ENCODE results near the gene RNU1-3. TPM values are rescaled to one million over a fixed set of nuclear protein-coding genes. Genes with fewer than 3 reads are reported as not detected.
"Not testable (repeated sequence)": the region's sequence is repeated elsewhere in the genome, so short reads cannot be mapped to it uniquely, and the experiment has no call there.

Gene RNU1-3
- total and polyA plus RNA-seq, 5 experiments from 2014 or later: 22.6 to 3,916 (median 3,449) TPM; not detected in 2

- POLR2A ChIA-PET: interaction anchor here (0.6 to 1.6 kb wide), 4 partner anchors 15 to 76 kb away, joined by 3 to 7 read pairs (median 4); no protein-coding TSS in a partner anchor
- H3K4me3 Mint-ChIP-seq: no peak overlapping the region
- peaks cover 0 to 10% (median 2%) of the 10 kb centered on the region in 4 donors for H3K4me1 Mint-ChIP-seq
- peak overlapping the region in 3 of 10 donors; percentile 55 to 76 (median 56) for H3K27ac Mint-ChIP-seq
- no peak for ATAC-seq
- peaks cover 0 to 36% (median 35%) of the 10 kb centered on the region in 3 donors for H3K36me3 Mint-ChIP-seq
- H3K9me3 Mint-ChIP-seq: no peaks in the 10 kb centered on the region
- DNase-seq: peak in 2 of 10 donors; percentile 25 to 65
- no peaks in the 10 kb centered on the region for H3K27me3 Mint-ChIP-seq
Observed at GRCh38 chr1:16625497-16626408, 41.0 kb downstream of the RNU1-3 start.

DNA sequence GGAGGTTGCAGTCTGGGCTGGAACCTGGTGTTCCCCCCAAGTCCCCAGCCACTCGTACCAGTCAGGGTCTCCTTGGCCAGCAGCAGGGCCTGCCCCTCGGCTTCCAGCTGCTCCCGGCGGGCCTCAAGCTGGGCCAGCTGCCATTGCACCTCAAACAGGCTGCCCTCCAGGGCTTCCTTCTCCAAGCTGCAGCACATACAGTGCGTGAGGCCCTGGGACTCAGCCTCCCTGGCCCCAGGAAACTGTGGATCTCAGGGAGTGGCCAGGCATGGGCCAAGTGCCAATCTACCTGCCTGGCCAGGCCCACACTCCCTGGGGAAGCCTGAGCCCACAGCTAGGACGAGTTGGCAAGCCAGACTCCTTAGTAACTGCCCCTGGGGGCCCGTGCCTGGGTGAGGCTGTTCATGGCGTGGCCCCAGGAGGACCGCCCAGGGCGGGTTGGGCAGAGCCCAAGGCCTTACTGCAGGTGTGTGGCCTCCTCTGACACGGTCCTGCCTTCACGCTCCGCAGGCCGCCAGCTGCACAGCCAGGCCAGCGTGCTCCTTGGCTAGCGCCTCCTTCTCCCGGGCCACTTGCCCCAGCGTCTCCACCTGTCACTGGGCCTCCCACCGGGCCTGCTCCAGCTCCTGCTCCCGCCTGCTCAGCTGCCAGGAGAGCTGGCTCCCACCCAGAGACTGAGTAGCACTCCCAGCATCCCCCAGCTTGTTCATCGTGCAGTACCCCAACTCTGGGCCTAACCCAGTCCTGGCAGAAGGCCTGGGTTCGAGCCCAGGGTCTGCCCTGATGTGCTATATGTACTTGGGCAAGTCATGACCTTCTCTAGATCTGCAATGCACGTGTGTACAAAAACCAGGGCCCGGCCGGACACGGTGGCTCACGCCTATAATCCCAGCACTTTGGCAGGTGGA, 42.7 kb downstream of the RNU1-3 start:
- H3K4me1 Mint-ChIP-seq, H3K27me3 Mint-ChIP-seq, H3K27ac Mint-ChIP-seq, ATAC-seq, H3K4me3 Mint-ChIP-seq, H3K9me3 Mint-ChIP-seq: not testable (repeated sequence)
- H3K36me3 Mint-ChIP-seq: peaks cover 0 to 24% (median 20%) of the 10 kb centered on the region in 3 donors
- POLR2A ChIA-PET: interaction anchor here (1.2 to 1.6 kb wide), 2 partner anchors 9 to 15 kb away, joined by 3 to 5 read pairs; no protein-coding TSS in a partner anchor
- DNase-seq: peak in 2 of 10 donors; percentile 27 to 70

GRCh38 chr1:16623337-16623736, 43.4 kb downstream of the RNU1-3 start:
- H3K9me3 Mint-ChIP-seq, H3K4me3 Mint-ChIP-seq, H3K4me1 Mint-ChIP-seq, H3K27me3 Mint-ChIP-seq, H3K27ac Mint-ChIP-seq, ATAC-seq: not testable (repeated sequence)
- peak in 2 of 10 donors; percentile 17 to 55 for DNase-seq
- POLR2A ChIA-PET: interaction anchor here (1.6 kb wide), 1 partner anchor 9 kb away, joined by 5 read pairs; no protein-coding TSS in a partner anchor
- peaks cover 0 to 19% (median 12%) of the 10 kb centered on the region in 3 donors for H3K36me3 Mint-ChIP-seq

DNA sequence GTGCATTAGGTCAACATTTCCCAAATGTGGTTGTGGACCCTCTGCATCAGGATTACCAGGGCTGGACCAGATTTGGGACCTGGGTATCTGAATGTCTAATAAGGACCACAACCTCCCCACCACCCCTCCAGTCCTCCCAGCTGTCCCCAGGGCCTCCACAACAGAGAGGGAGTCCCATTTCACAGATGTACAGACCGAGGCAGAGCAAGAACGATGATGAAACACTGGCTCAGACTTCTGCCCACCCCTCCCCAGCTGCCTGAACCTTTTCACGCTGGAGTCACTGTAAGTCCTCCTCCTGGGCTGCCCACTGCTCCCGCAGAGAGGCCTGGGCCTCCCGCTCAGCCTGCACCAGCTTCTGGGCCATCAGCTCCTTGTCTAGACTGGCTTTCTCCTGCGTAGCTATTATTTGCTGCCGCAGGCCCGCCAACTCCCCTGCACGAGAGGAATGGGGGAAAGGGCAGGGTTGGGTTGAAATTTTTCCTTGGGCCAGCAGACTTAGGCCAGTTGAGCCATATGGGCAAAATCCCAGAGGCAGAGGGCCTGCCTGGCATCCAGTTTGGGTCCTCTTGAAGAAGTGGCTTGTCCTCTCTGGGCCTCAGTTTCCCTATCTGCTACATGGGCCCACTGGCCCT, 45.0 kb downstream of the RNU1-3 start:
- ATAC-seq, H3K4me3 Mint-ChIP-seq, H3K27me3 Mint-ChIP-seq, H3K4me1 Mint-ChIP-seq, H3K9me3 Mint-ChIP-seq, POLR2A ChIA-PET, H3K27ac Mint-ChIP-seq: not testable (repeated sequence)
- H3K36me3 Mint-ChIP-seq: peaks cover 0 to 13% (median 0%) of the 10 kb centered on the region in 3 donors
- DNase-seq: peak in 2 of 10 donors; percentile 17 to 67

DNA sequence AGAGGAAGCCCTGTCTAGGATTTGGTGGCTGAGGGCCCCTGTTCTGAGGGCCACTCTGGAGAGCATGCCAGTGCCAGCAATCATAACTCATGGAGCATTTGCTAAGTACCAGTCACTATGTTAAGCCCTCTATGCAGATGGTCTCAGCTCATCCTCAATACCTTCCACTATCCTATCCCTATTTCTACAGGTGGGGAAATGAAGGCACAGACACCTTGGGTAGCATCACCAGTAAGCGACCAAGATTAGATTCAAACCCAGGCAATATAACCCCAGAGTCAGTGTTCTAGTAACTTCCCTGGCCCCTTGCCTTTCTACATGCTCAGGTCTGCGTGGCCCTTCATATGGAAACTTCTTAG, 45.5 kb downstream of the RNU1-3 start:
- H3K27ac Mint-ChIP-seq: no peak overlapping the region
- H3K9me3 Mint-ChIP-seq: no peaks in the 10 kb centered on the region
- H3K27me3 Mint-ChIP-seq: no peaks in the 10 kb centered on the region
- H3K4me1 Mint-ChIP-seq: peaks cover 0 to 4% (median 0%) of the 10 kb centered on the region in 4 donors
- ATAC-seq: peak in 1 of 2 donors; percentile 19
- no peak for DNase-seq
- POLR2A ChIA-PET: interaction anchor here (1.0 kb wide), 1 partner anchor 181 kb away, joined by 3 read pairs; the partner anchor contains the start of gene NECAP2
- H3K36me3 Mint-ChIP-seq: peaks cover 0 to 9% (median 0%) of the 10 kb centered on the region in 3 donors
- no peak overlapping the region for H3K4me3 Mint-ChIP-seq

GRCh38 chr1:16619803-16620501, 46.8 kb downstream of the RNU1-3 start:
- H3K27me3 Mint-ChIP-seq, H3K36me3 Mint-ChIP-seq, POLR2A ChIA-PET, H3K4me3 Mint-ChIP-seq, ATAC-seq, H3K27ac Mint-ChIP-seq, H3K4me1 Mint-ChIP-seq, H3K9me3 Mint-ChIP-seq: not testable (repeated sequence)
- peak in 2 of 10 donors; percentile 22 to 66 for DNase-seq

- no peak overlapping the region for H3K27ac Mint-ChIP-seq
- H3K4me3 Mint-ChIP-seq: no peak overlapping the region
- H3K36me3 Mint-ChIP-seq: no peaks in the 10 kb centered on the region
- H3K27me3 Mint-ChIP-seq: no peaks in the 10 kb centered on the region
- POLR2A ChIA-PET: no interaction called here
- H3K4me1 Mint-ChIP-seq: no peaks in the 10 kb centered on the region
- DNase-seq (peak in 2 of 10 donors; percentile 17 to 66), ATAC-seq (no peak)
- no peaks in the 10 kb centered on the region for H3K9me3 Mint-ChIP-seq
Observed at GRCh38 chr1:16618719-16619118, 48.0 kb downstream of the RNU1-3 start.

DNA sequence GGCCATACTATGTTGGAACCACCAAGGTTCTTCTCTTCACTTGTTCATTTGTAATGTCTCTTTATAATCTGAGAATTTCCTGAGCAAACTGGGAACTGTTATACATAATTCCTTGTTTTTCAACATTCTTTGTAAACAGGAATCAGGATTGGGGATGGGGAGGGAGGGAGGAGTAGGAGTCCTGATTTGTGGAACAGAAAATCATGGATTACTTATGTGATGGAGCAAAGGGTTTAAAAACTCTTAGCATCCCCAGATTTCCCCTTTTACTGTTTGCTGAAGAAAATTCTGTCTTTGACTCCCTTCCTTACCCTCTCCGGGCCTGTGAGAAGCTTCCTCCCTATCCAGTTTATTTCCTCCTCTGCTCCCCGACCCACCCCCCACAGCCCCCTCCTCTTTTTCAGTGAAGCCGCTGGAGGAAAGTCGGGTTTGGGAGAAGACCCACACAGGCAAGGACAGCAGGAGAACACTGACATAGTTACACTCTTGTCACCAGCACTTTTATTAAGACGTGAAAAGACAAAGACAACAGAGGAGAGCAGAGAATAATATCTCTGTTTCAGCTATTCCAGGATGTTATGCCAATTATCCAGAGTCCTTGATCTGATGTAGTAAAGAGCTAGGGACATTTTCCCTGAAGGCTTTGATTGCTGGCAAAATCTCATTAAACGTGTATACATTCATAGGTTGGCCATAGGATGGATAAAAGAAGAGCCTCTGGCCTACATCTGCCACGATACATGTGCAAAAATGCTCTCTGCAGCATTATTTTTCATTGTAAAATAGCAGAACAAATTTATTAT, 48.8 kb downstream of the RNU1-3 start:
- no peak for ATAC-seq
- POLR2A ChIA-PET: interaction anchor here (0.6 kb wide), 1 partner anchor 410 kb away, joined by 4 read pairs; no protein-coding TSS in a partner anchor
- Mint-ChIP-seq H3K27me3 (no peaks in the 10 kb centered on the region), H3K9me3 (no peaks in the 10 kb centered on the region), H3K4me3 (no peak overlapping the region), H3K27ac (no peak overlapping the region), H3K36me3 (no peaks in the 10 kb centered on the region), H3K4me1 (no peaks in the 10 kb centered on the region)
- DNase-seq: peak in 1 of 10 donors; percentile 53

DNA sequence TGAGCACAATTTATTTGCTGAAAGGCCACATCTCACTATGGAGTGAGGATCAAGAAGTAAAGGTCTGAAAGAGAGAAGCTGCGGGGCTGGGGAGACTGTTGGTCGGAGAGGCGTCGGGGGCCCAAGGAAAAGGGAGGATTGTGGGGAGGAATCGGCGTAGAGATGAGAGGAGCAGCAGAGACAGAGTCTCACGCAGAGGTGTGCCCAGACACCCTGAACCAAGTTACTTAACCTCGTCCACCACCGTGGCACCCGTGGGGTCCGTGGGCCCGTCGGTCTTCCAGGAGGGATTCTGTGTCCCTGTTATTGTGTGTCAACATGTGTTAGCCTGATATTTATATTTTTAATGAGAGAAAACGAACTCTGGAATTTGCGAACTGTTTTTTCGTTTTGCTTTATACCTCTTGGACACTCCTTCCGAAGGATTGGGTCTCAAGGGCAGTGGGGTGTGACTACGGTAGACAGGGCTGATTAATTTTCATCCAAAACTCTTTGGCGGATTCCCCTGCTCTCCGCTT, 49.6 kb downstream of the RNU1-3 start:
- no peaks in the 10 kb centered on the region for H3K9me3 Mint-ChIP-seq
- no peaks in the 10 kb centered on the region for H3K4me1 Mint-ChIP-seq
- no peak for ATAC-seq
- peak in 1 of 10 donors; percentile 60 for DNase-seq
- no peak overlapping the region for H3K4me3 Mint-ChIP-seq
- H3K27me3 Mint-ChIP-seq: no peaks in the 10 kb centered on the region
- no peaks in the 10 kb centered on the region for H3K36me3 Mint-ChIP-seq
- POLR2A ChIA-PET: no interaction called here
- H3K27ac Mint-ChIP-seq: no peak overlapping the region
